Vagina (tissue), 2 donors: ENCODE measurements around the gene EVC2.

Experiments
- CTCF ChIP-seq, 3 experiments: fragments of 450-650 bp in 2 of 3; fragments of 200-600 bp in 1 of 3; sonication (generic) in 1 of 3; IDR thresholded peaks; one replicate each; pipeline ENCODE4 v1.5.1; 2017 to 2019; ENCODE audit warnings: antibody characterized with exemption in 3 of 3, mild to moderate bottlenecking in 2 of 3, moderate library complexity in 2 of 3
- POLR2A ChIP-seq, 2 donors: fragments of 450-650 bp; IDR thresholded peaks; one replicate each; pipeline ENCODE4 v1.6.1; 2017; ENCODE audit warnings: antibody characterized with exemption in 2 of 2, mild to moderate bottlenecking in 2 of 2, moderate library complexity in 2 of 2
- POLR2AphosphoS5 ChIP-seq, 2 donors: sonication (generic); formaldehyde crosslinking; IDR thresholded peaks; one replicate each; pipeline ENCODE4 v1.9.0; 2017; ENCODE audit warnings: antibody characterized with exemption in 2 of 2, mild to moderate bottlenecking in 2 of 2, low read depth in 1 of 2; ENCODE audit not compliant: insufficient read depth in 1 of 2

GRCh38 chr4:5689065-5689464 lies 19.3 kb downstream of the EVC2 start:
- TF ChIP-seq CTCF (IDR thresholded peaks at IDR 0.05) (no peak), POLR2A (IDR thresholded peaks at IDR 0.05) (no peak), POLR2AphosphoS5 (IDR thresholded peaks at IDR 0.05; ENCODE audit: insufficient read depth in 1 of 2, low read depth in 1 of 2) (no peak)
